HG03571 (cell line): ENCODE data around the gene CLEC16A.

ENCODE experiments used
- ATAC-seq: cut with Tn5 transposase; IDR thresholded peaks from one replicate; pipeline ENCODE4 v1.9.1; 2021; ENCODE audit not compliant: unreplicated experiment

Gene CLEC16A

DNA sequence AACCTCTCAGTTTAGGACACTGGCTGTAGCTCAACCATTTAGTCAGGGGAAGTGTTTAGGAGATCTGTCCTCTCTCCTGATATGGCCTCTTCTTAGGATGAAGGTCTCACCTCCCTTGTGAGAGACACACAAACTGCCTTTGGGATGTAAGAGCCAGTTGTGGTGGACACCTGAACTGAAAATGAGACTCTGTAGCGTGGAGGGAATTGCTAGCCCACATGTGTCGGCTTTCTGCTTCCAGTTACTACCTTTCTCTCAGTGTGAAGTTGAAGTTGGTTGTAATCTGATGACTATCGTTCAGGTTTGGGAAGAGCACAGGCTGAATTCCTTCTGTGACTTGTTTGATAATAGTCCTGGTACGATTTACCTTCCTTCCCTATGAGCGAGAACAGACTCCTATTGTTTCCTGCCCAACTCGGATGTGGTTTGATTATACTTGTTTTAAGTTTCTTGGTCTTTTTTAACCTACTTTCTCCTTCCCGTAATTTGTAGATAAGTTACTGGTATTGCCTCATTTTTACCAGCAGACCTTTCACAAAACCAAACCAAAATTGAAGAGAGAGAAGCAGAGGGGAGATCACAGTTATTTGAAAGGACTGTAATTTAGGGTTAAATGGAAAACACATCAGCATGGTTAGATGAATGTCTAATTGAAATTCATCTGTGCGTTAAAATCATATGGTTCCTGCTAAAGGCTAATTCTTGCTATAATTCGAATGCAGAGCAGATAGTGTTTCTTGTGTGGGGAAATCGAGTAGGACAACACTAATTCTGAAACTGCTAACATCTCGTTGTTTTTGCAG lies 43.2 kb downstream of the CLEC16A start:
- no peak for ATAC-seq

DNA sequence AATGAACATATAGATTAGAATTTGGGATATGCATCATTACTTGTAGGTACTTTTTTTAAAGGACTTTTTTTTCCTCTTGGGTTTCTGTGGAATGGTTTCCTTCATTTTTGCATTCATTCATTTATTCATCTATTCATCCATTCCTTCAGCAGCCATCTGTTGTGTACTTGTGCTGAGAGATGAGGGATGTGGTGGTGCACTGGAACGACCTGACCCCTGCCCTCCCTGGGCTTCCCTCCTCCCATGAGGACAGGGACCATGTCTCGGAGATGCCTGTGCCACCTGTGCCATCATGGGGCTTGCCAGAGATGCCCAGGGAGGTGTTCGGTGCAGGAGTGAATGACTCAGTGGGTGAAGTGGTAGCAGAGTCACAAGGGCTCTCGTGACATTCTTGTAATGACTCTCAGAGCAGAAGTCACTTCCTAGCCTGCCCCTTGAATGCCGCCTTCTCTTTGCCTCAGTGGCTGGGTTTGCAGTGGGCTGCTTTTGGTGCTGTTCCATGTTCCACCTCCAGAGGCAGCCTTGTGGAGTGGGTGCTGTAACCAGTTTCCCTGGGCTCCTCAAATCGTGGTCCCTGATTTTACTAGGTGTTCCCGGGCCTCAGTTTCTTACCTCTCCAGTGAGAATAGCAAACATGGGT lies 43.9 kb downstream of the CLEC16A start:
- peak; percentile 56 for ATAC-seq

DNA sequence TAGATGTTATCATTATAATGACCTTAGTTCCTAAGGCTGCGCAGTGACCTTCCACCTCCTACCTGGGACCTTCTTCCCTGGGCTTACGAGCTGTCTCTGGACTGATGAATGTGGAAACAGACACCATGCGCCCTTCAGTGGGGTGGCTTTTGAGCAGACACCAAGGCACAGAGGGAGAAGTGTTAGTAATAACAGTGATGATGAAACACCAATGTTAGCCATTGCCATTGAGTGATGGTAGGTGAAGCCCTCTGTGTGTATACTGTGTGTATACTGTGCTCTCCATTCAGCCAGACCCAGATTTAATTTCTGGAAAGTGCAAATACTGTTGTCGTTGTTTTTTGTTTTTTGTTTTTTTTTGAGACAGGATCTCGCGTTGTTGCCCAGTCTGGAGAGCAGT lies 44.5 kb downstream of the CLEC16A start:
- no peak for ATAC-seq

DNA sequence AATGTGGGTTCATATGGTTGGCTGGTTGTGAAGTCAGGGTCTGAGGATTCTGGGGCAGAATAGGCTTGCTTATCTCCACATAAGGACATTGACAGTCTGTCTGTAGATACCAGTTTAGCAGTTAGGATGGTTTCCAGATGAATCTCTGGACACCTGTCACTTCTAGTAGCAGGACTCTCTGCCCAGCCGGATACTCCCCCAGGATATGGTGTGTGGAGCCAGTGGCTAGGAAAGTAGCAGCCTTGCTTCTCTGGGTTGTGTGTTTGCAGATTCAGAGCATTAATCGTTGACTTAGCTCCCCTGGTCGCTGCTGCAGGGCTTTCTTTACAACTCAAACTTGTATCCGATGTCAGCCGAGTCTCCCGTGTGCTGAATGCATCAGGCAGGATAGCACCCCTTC lies 45.2 kb downstream of the CLEC16A start:
- no peak for ATAC-seq

DNA sequence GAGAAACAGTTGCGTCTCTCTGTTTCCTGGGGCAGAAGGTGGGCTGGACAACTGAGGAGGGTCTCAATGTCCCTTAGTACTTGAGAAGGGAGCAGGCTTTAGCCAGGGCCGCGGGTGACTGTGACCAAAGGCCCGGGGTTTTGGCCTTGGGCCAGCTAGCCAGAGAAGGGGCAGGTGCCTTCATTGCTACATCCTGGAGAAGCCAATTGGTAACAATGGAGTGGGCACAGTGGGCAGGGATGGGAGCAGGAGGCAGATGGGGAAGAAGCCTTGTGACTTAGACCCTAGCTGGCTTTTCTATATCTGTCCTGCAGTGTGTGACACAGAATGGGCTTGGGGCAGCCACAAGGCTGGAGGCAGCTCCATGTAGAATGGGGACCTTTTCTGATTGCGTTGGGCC lies 46.0 kb downstream of the CLEC16A start:
- no peak for ATAC-seq

DNA sequence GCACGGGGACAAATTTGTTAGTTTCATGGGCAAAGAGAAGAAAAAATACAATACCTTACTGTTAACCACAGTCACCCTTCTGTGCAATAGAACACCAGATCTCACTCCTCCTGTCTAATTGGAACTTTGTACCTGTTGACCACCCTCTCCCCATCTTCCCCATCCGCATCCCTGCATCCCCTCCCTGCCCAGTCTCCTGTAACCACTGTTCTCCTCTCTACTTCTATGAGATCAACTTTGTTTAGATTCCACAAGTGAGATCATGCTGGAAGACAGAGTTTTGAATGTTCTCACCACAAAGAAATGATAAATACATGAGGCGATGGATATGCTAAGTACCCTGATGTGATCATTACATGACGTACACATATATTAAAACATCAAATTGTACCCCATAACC lies 47.7 kb downstream of the CLEC16A start:
- ATAC-seq: no peak

DNA sequence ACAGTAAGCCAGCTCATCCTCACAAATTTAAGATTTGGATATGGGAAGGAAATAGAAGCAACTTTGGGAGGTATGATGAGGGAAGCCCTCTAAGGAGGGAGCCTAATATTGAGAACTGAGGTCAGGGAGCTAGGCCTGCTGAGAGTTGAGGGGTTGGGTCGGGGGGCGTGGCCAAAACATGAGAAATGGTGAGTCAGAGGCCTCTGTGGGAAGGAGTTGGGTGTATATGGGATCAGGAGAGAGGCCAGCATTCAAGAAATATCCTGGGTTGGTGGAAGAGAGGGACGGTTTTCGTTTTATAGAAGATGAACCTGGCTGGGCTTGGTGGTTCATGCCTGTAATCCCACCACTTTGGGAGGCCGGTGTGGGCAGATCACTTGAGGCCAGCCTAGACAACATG lies 48.4 kb downstream of the CLEC16A start:
- no peak for ATAC-seq

DNA sequence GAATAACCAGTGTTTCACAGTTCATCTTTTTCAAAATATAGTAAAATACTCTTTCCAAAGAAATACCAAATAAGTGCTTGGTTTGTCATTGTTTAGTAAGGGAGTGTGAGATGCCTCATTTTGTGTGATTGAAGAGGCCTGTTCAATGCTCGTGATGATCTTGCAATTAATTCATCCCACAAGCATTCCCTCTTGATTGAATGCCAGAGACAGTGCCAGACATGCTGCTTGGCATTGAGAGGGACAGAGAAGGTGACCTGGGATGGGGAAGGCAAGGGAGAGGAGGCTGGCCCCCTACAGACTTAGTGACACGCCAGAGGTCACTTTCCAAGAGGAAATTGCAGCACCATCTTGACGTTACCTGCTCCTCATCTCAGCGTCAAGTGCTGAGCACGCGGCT lies 49.3 kb downstream of the CLEC16A start:
- no peak for ATAC-seq

DNA sequence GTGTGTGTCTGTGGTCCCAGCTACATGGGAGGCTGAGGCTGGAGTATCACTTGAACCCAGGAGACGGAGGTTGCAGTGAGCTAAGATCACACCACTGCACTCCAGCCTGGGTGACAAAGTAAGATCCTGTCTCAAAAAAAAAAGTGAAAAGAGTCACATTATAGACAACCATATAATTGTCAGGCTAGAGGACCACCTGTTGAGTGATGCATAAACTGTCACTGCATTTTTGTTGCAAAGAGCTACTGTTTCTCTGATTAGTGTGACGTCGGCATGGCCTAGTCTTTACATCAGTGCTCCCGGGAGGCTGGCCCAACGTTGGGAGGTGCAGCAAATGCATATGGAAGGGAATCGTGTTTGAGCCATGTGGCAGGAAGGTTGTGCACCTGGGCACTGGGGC lies 50.2 kb downstream of the CLEC16A start:
- no peak for ATAC-seq

DNA sequence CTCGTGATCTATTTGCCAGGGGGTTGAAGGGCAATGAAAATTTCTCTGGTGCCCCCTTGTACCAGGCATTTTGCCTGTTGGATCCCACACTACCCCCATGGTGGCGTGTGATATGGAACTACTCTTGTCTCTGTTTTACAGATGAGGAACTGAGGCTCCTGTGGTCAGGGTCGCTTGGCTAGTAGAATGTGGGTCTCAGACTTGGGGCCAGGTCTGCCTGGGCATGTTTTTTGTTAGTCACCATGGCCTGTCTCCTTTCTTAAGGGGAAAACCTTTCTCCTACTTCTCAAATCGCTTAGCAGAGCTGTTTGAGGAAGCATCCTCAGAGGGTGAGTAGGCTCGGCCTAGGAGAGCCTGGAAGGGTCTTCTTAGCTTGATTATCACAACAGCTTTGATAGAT lies 51.2 kb downstream of the CLEC16A start:
- ATAC-seq: no peak

DNA sequence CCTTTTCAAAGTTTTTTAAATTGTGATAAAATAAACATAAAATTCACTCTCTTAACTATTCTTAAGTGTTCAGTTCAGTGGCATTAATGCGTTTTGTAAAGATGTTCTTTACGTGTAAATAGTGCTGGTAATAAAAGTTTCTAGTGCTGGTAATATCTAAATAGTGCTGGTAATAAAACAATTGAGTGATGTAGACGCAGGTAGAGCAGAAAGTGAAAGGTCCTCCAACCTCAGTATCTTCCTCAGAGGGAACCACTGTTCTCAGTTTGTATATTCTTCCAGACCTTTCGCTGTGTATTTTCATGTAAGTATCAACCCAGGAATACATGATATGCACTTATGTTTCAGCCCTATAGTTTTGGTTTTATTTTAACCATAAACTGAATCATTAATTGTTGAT lies 53.1 kb downstream of the CLEC16A start:
- no peak for ATAC-seq

DNA sequence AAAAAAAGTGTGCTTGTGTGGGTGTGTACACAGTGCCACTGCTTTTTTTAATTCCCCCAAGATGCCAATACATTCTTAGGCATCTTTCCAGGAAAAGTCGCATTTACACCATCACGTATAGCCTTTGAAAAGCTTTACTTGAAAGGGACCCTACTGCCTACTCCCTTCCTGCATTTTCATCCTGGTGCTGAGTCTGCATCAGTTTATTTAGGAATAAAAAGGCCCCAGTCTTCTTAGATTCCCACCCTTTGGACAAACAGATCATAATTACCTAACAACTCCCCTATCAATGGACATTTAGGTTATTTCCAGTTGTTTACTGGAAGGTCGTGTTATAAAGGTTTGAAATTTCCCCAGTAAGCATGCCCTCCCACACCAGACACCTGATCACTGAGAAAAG lies 54.9 kb downstream of the CLEC16A start:
- ATAC-seq: no peak

DNA sequence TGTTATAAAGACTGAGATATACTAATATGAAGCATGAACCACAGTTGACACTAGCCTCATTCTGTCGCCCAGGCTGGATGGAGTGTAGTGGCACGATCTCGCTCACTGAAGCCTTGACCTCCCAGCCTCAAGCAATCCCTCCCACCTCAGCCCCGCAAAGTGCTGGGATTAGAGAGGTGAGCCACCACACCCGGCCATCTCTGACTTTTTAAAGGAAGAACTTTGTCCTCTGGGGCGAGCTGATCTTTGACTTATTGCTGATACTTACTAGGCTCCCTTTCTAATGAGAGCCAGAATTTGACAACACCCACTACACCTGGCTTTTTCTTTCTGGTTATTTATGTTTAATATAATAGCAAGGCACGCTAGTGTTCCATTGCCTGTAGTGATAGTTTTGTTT lies 57.2 kb downstream of the CLEC16A start:
- no peak for ATAC-seq

DNA sequence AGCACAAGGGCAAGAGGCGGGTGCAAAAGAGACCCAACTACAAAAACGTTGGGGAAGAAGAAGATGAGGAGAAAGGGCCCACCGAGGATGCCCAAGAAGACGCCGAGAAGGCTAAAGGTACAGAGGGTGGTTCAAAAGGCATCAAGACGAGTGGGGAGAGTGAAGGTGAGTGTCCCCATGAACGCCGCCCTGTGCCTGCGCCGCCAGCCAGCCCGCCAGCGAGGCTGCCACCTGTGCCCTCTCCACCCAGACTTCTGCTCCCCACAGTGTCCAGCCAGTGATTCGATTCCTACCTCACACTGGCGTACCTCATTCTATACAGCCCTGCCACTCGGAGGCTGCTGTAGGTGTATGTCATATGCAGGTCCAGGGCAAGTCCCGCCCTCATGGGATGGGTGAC lies 58.8 kb downstream of the CLEC16A start:
- ATAC-seq: no peak

DNA sequence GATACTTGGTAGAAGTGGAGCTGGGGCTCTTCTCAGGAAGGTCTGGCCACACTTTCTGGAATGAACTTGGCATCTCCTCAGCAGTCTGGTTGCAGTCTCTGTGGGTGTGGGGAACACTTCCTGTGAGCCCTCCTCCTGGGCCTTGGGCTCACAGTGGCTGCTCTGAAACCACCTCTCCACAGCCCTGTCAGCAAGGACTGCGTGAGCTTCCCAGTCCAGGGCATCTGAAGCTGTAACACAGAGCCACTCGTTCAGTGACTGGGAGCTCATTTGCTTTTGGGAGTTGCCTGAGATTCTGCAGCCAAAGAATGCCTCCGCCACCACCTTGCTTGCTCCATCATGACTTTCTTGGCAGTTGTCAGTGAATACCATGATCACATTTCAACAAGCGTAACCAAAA lies 60.0 kb downstream of the CLEC16A start:
- ATAC-seq: no peak

DNA sequence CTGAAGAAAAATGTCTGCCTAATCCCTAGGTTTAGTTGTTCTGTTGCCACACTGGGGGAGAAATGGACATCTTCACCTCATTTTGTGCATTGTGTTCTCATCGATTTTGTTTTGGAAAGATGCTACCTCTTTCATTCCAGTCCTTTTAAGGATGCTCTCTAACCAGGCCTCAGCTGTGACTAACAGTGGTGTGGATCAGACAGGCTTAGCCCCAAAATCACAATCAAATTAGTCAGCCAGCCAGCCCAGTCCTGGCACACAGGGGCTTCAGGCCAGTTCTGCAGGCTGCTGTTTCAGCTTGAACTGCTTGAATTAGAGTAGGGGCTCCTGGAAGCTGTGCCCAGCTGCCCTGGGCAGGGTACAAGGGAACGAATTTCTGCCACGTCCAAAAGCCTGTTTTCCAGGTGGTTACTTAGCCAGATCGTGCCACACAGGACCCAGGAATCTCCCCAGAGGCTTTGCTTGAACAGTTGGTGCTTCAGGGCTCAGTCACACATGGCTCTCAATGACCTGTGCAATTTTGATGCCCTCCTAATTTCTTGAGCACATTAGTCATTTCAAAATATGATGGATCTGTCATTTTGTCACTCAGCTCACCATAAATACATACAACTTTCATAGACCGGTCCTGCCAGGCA lies 60.7 kb downstream of the CLEC16A start:
- no peak for ATAC-seq

DNA sequence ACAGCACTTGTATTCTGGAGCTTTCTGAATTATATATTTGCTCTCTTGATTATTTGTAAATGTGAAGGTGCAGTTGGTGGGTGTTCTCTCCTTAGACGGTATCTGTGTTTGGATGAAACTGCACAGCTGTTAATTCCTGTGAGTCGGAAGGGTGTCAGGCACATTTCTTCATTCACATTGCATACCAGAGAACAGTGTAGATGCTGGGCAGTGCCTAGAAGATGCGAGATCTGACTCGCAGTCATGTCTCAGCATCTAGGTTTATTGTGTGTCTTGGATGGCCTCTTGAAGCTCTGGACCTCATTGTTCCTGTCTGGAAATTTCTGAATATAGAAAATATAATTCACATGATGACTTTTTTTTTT lies 61.2 kb downstream of the CLEC16A start:
- ATAC-seq: no peak

DNA sequence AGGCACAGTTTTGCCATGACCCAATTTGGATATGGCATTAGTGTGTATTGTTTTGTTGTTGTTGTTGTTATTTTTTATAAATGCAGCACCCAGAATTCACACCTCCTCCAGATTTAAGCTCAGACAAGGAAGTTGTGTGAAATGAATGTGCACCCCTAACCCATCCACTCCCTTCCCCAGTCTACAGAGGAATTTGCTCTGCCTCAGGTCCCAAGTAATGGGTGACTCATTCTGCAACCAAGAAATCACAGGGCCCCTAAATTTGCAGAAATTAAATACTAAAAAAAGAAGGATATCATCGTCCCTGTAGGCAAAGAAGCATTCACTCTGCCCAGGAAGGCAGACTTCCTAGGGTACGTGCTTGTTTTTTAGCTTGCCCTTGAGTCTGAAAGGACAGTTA lies 62.3 kb downstream of the CLEC16A start:
- no peak for ATAC-seq

DNA sequence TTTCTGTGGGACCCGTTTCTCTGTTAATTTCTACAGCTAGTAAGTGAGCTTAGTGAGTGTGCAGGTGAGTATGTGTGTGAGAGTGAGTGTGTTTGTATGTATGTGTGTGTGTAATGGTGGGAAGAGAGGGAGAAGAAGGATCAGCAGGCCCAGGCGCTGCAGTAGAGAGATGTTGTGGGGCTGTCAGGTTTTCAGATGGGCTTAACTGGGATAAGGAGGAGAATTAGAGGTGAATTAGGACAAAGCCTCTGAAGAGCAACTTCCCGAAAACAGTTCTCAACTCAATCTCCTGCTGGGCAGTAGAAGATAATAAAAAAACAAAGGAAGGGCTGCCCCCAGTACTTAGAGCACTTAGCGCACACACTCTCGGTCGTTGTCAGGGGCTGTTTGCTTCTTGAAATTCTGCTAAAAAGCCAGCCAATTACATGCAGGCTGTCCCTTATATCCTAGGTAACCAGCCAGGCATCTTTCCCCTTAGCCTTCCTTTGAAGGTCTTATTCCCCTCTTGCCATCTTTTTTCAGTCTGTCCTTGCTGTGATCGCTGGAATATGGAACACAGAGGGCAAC lies 63.4 kb downstream of the CLEC16A start:
- no peak for ATAC-seq

DNA sequence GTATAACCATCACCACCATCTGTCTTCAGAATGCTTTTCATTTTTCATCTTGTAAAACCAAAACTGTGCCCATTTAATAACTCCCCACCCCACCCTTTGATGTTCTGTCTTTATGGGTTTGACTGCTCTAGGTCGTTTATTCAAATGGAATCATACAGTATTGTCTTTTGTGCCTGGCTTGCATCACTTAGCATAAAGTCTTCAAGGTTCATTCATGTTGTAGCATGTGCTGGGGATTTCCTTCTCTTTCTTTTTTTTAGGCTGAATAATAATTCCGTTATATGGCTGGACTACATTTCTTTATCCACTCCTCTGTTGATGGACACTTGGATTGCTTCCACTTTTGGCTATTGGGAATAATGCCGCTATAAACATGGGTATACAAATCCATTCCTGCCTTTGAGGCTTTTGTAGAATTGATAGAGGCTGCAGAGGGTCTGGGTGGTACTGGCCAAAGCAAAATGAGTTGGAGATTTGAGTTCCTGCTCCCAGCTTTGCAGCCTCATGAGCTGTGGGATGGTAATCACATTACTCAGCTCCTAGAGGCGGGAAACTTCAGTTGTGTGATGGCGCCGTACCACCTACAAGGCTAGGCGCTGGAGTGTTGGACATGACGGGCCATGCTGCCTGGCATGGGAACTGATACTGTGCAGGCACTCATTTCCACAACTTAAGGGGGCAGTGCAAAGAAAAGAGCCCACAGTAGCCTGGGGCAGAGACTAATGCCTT lies 64.8 kb downstream of the CLEC16A start:
- no peak for ATAC-seq

DNA sequence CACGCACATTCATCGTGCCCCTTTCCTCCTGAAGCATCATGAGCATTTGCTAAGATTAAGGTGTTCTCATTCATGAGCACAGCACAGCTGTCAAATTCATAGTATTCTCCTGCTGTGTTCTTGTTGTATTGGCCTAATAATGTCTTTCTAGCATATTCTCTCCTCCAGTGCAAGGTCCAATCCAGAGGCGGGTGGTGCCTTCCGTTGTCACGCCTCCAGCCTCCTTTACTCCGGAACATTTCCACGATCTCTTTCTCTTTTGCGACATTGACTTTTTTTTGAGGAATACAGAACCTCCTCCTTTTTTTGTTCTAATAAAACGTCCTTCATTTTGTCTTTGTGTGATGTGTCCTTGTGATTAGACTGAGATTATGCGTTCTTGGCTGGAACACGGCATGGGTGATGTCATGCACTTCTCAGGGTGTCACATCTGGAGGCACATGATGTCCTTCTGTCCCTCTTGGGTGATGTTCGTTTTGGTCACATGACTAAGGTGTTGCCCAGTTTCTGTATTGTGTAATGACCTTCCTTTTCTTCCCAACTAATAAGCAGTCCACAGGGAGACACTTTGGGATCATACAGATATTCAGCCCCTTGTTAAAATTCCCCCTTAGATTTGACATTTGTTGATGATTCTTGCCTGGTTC lies 66.3 kb downstream of the CLEC16A start:
- ATAC-seq: no peak
